ENCODE results near the gene GADD45GIP1. TPM values are rescaled to one million over a fixed set of nuclear protein-coding genes. Genes with fewer than 3 reads are reported as not detected.
A peak's percentile ranks its signal among the peaks of the same experiment; 100 is the strongest.

Gene GADD45GIP1
- total and polyA plus RNA-seq, 10 of the 15 experiments (the other 5 are each of a cell fraction or from before 2014, with no cell fraction given) = 5.1 to 136 (median 30.1) TPM

GRCh38 chr19:12933287-12934072 lies 23.5 kb downstream of the GADD45GIP1 start, which contains the start of gene FARSA (continued):
- TF ChIP-seq POLR2AphosphoS2 (IDR thresholded peaks at IDR 0.05; ENCODE audit: low read depth, low read length) = peak; percentile 83
- TF ChIP-seq ZBTB33 (IDR thresholded peaks at IDR 0.05) = no peak
- TF ChIP-seq HDAC6 (IDR thresholded peaks at IDR 0.05; ENCODE audit: unreplicated experiment) = no peak
- TF ChIP-seq NFXL1 (IDR thresholded peaks at IDR 0.05; ENCODE audit: borderline replicate concordance) = no peak
- TF ChIP-seq SMAD5 (IDR thresholded peaks at IDR 0.05; ENCODE audit: low read depth) = peak; percentile 80; the same call in 1 of the 2 replicates
- TF ChIP-seq FOXK2 (IDR thresholded peaks at IDR 0.05) = no peak

- TF ChIP-seq CREB1 (IDR thresholded peaks at IDR 0.05; ENCODE audit: low read depth) (peak; percentile 83; the same call in 1 of the 2 replicates), ZBED1 (IDR thresholded peaks at IDR 0.05; ENCODE audit: borderline replicate concordance) (no peak), RUNX3 (IDR thresholded peaks at IDR 0.05; ENCODE audit: low read length) (no peak), POLR2A (IDR thresholded peaks at IDR 0.05; ENCODE audit: low read depth, low read length) (no peak), CBFB (IDR thresholded peaks at IDR 0.05; ENCODE audit: low read depth) (0 out of 2 replicates have a peak, but pooled peaks have one; percentile 4), CREM (IDR thresholded peaks at IDR 0.05; ENCODE audit: low read depth) (peak; percentile 26; the same call in 1 of the 2 replicates), IRF5 (IDR thresholded peaks at IDR 0.05; ENCODE audit: borderline replicate concordance) (no peak), HSF1 (IDR thresholded peaks at IDR 0.05; ENCODE audit: low read depth, low read length) (no peak)
- Histone ChIP-seq H2AFZ (ENCODE audit: control insufficient read depth, low read depth, low read length) (peak overlapping the region; percentile 68), H3K4me2 (ENCODE audit: control insufficient read depth, insufficient read depth) (peak overlapping the region; percentile 67), H3K4me1 (ENCODE audit: control insufficient read depth, insufficient read depth, low read length) (peaks cover 14% of the 10 kb centered on the region), H3K9ac (ENCODE audit: control insufficient read depth, insufficient read depth, low read length) (peak overlapping the region; percentile 95), H3K36me3 (ENCODE audit: control insufficient read depth in 2 of 2, insufficient read depth in 2 of 2, low read length in 1 of 2) (peaks cover 7 to 19% of the 10 kb centered on the region in 2 experiments; a peak in 3 of 4 replicates), H3K4me3 (peak overlapping the region; percentile 91), H3K27ac (ENCODE audit: control insufficient read depth, insufficient read depth) (peak overlapping the region; percentile 82), H3K79me2 (ENCODE audit: control insufficient read depth, insufficient read depth, low read length) (peaks cover 32% of the 10 kb centered on the region), H4K20me1 (ENCODE audit: control insufficient read depth, insufficient read depth) (no peaks in the 10 kb centered on the region; the same call in 1 of the 2 replicates), H3K9me3 (replicated peaks; ENCODE audit: control insufficient read depth, insufficient read depth, low read length) (no peaks in the 10 kb centered on the region), H3K27me3 (replicated peaks in 1 of 2; ENCODE audit: control insufficient read depth in 2 of 2, insufficient read depth in 2 of 2, low read length in 1 of 2) (no peaks in the 10 kb centered on the region)
- peak; percentile 26 for ATAC-seq
- POLR2A ChIA-PET = interaction anchor here (0.5 to 2.7 kb wide), 14 partner anchors 11 to 396 kb away, joined by 3 to 9 read pairs (median 4); partner anchors contain the start of genes DNASE2, GCDH, SYCE2 and TRIR
- FAIRE-seq = no peak
- SMC1A ChIA-PET (ENCODE audit: uncharacterized antibody, unreplicated experiment) = interaction anchor here (0.6 to 3.2 kb wide), 9 partner anchors 8 to 97 kb away, joined by 3 to 14 read pairs (median 6); partner anchors contain the start of genes GCDH and SYCE2
- RAD21 ChIA-PET (ENCODE audit: unreplicated experiment) = interaction anchor here (0.5 to 2.4 kb wide), 7 partner anchors 33 to 1612 kb away, joined by 3 to 11 read pairs (median 4); partner anchors contain the start of gene GCDH
- in situ Hi-C loops (cut with MboI) = no loop called here
- 20% methylated on average over 16 of the region's 16 CpGs for WGBS (ENCODE audit: insufficient coverage, insufficient replicate concordance, low lambda C conversion rate, missing lambda C conversion rate)
- no peak for DNase-seq (ENCODE audit: low read depth, low spot score)
- intact Hi-C loops (cut with micrococcal nuclease; ENCODE audit: unreplicated experiment) = no loop called here
- no TSS peak for BruUV-seq (replicated peaks)
- CTCF ChIA-PET = interaction anchor here (0.5 to 2.4 kb wide), 10 partner anchors 14 to 1572 kb away, joined by 3 to 18 read pairs (median 4); partner anchors contain the start of genes DNASE2, GCDH and SYCE2
Measured at GRCh38 chr19:12932392-12933286, 24.4 kb downstream of the GADD45GIP1 start.
